KOPT-K1 (cell line): ENCODE results near the gene WNT4.

ENCODE experiments used
- H3K27ac ChIP-seq: fragments of 200-600 bp; sonication (generic); 2 replicates; pipeline ENCODE4 v1.5.1; 2016; ENCODE audit warnings: antibody characterized with exemption, mild to moderate bottlenecking, low read depth, low read length; ENCODE audit not compliant: poor library complexity, severe bottlenecking
- H3K36me3 ChIP-seq: fragments of 200-600 bp; sonication (generic); 2 replicates; pipeline ENCODE4 v1.5.1; 2017; ENCODE audit warnings: antibody characterized with exemption, mild to moderate bottlenecking, low read length, moderate library complexity; ENCODE audit not compliant: insufficient read depth
- H3K9me3 ChIP-seq: fragments of 200-600 bp; sonication (generic); 2 replicates; pipeline ENCODE4 v1.5.1; 2017; ENCODE audit warnings: antibody characterized with exemption, low read length, mild to moderate bottlenecking; ENCODE audit not compliant: insufficient read depth, poor library complexity, severe bottlenecking

WNT4 gene

DNA sequence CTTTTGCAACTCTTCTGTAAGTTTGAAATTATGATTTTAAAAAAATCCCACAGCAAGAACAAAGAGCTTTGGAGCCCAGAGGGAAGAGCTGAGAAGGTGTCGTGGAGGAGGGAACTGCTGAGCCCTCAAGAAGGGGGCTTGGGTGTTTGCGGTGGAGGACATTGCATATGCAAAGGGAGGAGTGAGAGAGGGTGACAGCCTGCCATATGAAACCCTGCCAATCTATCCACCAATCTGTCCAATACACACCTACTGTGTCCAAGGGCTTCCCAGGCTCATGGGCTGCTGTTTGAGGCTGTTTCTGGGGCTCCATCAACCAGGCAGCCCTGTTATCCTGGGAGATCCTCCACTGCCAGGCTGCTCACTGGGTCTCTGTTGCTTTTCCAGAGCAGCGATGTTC, 15.2 kb downstream of the WNT4 start:
- Histone ChIP-seq H3K9me3 (no peaks in the 10 kb centered on the region), H3K27ac (no peak overlapping the region), H3K36me3 (no peaks in the 10 kb centered on the region)

DNA sequence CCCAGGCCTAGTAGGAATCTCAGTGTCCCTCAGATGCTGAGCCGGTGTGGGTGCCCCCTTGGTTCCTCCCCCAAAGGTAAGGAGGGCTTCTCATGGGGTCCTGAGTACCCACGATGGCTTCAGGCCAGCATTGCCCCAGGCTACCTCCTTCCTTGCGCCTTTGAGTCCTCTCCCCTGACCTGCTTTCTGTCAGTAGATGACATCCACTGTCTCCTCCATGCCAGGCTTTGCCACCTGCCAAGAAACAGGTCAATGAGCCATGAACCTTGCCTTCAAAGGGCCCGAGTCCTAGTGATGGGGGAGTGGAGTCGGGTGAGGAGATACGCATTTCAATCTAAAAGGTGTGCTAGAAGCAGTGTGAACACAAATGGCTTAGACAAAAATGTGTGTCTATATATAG, 15.6 kb downstream of the WNT4 start:
- H3K27ac ChIP-seq, result no peak overlapping the region
- H3K9me3 ChIP-seq, result no peaks in the 10 kb centered on the region
- H3K36me3 ChIP-seq, result no peaks in the 10 kb centered on the region

DNA sequence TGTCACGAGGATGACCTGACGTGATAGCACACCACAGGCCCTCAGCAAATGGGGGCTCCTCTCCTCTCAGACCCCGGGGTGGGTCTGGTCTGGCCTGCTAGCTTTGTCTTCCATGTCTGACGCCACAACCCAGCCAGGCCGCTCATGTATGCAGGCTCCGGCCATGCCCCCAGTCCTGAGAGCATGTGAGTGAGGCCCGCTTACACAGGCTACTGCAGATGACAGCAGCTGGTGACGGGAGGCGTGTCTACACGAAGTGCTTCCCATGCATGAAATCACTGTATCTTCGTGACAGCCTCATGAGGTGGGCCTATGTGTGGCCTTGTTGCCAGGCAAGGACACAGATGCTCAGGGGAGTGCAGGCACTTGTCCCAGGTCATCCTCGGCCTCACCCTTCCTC, 16.4 kb downstream of the WNT4 start:
- no peak overlapping the region for H3K27ac ChIP-seq

DNA sequence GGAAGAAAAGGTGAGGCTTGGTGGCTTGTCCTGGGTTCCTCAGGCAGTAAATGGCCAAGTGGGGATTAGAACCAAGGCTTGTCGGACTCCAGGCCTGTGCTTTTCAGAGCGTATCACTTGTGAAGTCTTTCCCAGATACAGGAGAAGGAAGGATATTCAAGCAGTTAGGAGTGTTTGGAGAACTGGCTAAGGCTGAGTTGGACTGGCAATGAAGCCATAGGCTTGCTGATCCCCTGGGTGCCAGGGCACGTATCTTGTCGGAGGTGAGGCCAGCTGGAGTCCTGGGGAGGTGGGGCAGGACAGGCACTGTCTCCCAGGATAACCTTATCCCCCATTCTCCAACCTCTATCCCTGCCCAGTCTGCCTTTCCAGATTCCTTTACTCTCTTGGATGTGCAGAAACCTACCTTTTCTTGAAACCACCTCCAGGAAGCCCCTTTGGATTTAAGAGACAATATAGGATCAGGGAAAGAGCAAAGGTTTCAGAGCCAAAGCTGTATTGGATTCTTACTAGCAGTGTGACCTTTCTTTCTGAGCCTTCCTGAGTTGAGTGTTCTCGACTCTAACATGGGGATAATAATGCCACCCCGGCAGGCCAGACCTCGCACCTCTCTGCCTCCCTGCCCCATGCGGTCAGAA, 18.2 kb downstream of the WNT4 start:
- Histone ChIP-seq H3K9me3 (no peaks in the 10 kb centered on the region), H3K27ac (no peak overlapping the region), H3K36me3 (peaks cover 18% of the 10 kb centered on the region; the same call in 1 of the 2 replicates)

More for the DNA sequence above, 16.4 kb downstream of the WNT4 start:
- H3K36me3 ChIP-seq, result peaks cover 3% of the 10 kb centered on the region; the same call in 1 of the 2 replicates
- H3K9me3 ChIP-seq, result no peaks in the 10 kb centered on the region

DNA sequence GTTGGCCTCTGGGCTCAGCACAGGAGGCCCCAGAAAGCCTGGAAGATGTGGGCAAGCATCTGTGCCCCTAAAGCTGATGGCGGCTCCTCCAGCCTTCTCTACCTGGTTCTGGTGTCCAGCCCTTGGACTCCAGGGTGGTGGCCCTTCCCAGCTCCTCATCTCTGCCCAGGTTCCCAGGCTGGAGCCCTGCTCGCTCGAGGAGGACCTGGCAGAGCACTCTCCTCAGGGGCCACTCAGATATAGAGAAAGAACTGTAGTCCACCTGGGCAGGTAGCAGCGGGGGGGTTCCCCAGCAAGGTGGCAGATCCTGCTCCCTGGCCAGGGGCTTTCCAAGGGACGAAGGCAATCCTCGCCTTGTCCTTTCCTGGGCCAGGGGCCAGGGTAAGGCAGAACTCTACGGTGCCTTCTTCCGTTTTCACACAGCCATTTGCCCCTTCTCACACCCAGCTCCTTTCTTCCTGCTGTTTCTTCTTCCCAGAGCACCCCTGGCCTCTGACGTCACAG, 18.9 kb downstream of the WNT4 start:
- Histone ChIP-seq H3K9me3 (no peaks in the 10 kb centered on the region), H3K36me3 (peaks cover 26% of the 10 kb centered on the region), H3K27ac (no peak overlapping the region)

DNA sequence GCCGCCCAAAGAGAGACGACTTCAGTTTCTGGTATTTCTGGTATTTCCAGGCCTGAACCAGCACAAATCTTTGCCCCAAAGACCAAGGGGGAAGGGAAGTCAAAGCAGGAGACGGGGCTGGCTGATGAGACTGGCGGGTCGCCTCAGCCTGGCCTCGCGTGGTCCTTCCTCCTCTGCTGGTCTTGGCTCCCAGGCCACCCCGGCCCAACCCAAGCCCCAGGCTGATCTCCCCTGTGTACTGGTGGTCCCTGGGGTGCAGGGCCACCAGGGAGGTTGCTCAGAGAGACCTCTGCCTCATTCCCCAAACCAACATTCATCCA, 19.9 kb downstream of the WNT4 start:
- Histone ChIP-seq H3K27ac (no peak overlapping the region), H3K9me3 (no peaks in the 10 kb centered on the region)

DNA sequence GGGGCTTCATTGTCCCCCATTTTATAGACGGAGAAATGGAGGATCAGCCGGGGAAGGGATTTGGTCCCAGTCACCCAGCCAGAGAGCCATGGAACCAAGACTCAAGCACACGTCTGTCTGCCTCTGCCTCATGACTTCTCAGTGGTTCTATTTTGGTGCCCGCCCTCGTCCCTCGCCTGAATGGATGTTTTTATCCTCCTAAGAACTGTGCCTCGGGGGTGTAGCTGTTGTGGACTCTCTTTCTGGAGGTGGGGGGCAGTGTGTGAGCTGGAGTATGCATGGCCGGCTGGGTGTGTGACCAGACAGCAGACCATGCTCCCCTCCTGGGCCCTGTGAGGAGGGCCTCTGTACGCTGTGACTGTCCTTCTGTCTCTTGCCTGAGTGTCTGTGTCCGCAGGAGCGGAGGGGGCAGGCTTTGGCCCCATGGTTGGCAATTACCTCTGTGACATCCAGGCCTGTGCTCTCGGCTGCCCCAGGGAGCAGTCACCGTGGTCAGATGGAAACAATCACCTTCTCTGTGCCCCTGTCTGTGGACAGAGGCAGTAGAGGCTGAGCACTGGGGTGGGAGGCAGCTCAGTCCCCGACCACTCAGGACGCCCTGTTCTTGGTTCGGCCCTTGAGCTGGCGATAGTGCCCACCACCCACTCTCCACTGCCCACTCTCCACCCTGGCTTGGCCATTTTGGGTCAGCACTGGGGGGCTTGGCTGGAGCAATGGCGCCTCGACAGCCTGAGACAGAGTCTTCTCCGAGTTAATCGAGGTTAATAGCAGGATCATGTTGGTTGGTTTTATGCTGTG, 20.4 kb downstream of the WNT4 start:
- peaks cover 41% of the 10 kb centered on the region for H3K36me3 ChIP-seq
- H3K27ac ChIP-seq, result no peak overlapping the region
- H3K9me3 ChIP-seq, result no peaks in the 10 kb centered on the region

More for the DNA sequence above, 19.9 kb downstream of the WNT4 start:
- H3K36me3 ChIP-seq, result peaks cover 35% of the 10 kb centered on the region

DNA sequence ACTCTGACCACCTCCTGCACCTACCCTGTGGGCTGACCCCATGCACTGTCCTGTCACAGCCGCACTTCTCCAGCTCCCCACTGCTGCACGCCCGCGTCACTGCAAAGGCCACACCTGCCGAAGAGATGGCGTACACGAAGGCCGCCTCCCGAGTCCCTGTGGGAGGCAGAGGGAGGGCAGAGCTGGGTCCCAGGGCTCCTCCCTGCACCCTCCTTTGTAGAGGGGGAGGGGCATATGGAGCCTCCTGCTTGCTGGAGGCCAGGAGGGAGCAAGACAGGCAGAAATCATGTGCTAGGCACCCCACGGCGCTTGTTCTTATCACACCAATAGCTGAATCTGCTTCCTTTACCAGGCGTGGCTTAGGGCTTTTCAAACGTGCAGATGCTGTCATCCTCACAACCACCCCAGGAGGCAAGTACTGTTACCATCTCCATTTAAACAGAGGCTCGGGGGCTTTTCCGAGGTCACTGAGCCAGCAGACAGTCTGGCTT, 21.4 kb downstream of the WNT4 start:
- Histone ChIP-seq H3K9me3 (no peaks in the 10 kb centered on the region), H3K36me3 (peaks cover 49% of the 10 kb centered on the region), H3K27ac (no peak overlapping the region)

DNA sequence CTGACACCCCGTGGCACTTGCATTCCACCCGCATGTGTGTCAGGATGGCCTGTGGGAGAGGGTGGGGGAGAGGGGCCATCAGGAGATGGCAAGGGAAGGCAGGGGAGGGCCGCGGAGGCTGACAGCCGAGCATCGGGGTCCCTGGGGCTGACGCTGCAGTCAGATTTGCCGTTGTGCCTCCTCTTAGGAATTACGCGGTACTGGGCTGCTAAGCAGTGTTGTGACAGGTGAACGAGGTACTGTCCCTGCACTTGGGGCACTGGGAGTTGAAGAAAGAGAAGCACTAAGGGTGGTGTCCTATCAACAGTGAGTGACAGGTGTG, 22.5 kb downstream of the WNT4 start:
- Histone ChIP-seq H3K36me3 (peaks cover 55% of the 10 kb centered on the region), H3K27ac (no peak overlapping the region), H3K9me3 (no peaks in the 10 kb centered on the region)

DNA sequence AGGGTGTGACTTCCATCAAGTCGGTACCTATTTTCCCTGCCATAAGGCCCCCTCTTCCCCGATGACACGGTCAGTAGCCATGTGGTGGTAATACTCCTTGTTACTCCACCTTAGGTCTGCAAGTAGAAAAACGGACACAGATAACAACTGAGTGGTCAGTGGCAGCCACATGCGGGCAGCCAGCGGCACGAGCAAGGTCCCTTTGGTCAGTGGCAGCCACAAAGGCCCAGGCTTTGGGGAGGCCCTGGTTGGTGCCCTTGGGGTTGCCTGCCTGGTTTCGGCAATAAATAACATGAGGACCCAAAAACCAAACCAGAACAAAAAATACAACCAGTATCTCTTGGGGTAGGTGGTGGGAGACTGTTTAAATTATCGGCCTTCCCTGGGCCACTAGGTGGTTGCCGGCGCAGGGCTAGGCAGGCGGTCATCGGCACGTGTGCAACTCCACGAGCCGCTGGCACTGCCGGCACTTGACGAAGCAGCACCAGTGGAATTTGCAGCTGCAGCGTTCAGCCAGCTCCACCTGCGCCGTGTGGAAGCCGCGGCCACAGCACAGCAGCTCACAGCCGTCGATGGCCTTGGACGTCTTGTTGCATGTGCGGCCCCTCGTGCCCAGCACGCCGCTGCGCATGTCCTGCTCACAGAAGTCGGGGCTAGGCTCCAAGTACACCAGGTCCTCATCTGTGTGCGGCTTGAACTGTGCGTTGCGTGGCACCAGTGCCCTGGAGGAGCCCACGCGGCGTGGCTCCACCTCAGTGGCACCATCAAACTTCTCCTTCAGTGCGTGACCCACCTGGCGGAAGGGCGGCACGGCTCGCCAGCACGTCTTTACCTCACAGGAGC, 23.1 kb downstream of the WNT4 start:
- Histone ChIP-seq H3K36me3 (peaks cover 56% of the 10 kb centered on the region), H3K27ac (no peak overlapping the region), H3K9me3 (no peaks in the 10 kb centered on the region)

DNA sequence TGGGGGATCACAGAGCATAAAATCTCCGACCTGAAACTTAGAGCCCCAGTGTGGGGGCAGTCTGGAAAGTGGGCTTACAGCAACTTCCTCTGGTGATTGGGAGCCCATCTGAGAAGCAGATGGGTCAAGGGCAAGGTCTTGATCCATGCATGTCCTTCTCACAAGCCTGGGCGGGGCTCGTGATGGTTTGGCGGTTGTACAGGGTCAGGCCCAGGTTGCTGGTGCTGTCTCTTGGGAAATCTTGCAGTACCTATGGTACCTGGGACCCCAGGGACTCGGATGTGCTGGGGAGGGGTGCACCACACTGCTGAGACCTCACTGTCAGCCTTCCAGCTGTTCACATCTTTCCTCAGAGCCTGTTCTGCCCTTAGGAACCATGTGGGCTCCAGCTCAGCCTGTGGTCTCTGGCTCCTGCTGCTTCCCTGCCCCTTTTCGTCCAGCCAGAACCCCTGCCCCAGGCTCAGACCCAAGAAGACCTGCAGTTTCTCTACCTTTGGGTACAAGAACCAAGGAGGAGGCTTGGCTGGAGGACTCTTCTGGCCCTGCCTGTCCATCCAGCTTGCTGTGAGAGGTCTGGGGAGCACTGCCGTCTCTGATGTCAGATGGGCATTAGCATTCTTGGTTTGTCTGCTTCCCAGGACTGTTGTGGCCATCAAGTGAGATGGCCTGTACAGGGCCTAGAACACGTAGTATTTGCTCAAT, 24.5 kb downstream of the WNT4 start:
- no peak overlapping the region for H3K27ac ChIP-seq
- no peaks in the 10 kb centered on the region for H3K9me3 ChIP-seq
- peaks cover 71% of the 10 kb centered on the region for H3K36me3 ChIP-seq

DNA sequence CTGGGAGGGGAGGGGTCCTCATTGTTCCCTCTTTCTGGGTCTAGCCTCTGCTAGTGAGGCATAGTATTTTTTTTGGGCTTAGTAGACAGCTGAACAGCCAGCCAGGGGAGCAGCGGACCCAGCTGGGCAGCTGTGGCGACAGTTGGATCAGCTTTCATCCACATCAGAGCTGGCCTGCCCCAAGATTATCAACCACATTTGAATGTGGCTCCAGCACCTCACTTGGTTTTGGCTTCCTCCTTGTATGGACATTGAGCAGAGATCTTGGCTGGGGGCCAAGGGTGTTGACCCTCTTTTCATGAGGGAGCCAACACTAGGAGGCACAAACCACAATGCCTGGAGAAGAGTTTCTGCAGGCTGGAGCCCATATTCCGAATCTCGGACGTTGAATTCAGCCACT, 25.0 kb downstream of the WNT4 start:
- Histone ChIP-seq H3K27ac (no peak overlapping the region), H3K9me3 (no peaks in the 10 kb centered on the region), H3K36me3 (peaks cover 76% of the 10 kb centered on the region)

DNA sequence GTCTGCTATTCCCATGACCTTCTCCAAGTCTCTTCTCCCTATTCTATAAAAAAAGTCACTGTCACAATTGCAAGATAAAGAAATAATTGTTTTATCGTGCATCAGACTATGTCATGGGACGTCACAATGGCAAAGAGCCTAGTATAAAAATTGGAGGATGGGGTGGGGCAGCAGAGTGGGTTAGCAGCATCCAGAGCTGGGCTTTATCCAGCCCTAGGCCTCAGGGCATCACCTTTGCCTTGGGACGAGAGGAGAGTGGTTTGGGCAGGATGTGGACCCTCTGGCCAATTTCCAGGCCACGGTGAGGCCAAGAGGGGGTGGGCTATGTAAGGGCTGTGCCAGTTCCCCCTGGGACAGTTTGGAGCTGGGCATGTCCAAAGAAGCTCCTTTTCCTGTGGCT, 25.7 kb downstream of the WNT4 start:
- Histone ChIP-seq H3K36me3 (peaks cover 83% of the 10 kb centered on the region), H3K9me3 (no peaks in the 10 kb centered on the region), H3K27ac (no peak overlapping the region)

DNA sequence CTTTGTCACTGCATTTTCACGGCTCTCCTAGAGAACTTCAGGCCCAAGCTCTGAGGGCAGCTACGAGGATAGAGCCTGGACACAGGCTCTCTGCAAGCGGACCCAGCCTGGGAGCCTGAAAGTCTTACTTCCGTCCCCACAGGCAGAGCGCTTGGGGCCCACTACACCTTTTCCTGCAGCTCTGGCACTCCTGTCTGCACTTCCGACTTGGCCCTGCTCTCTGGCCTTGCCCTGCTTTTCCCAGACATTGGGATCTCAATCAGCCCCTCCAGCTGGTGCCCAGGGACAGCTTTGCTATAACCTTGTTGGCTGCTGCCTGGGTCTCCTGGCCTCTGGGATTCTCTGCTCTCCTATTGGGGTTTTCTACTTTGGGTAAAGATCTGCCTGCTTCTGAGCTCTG, 27.6 kb downstream of the WNT4 start:
- H3K36me3 ChIP-seq, result peaks cover 83% of the 10 kb centered on the region
- H3K27ac ChIP-seq, result no peak overlapping the region
- no peaks in the 10 kb centered on the region for H3K9me3 ChIP-seq
